Epithelial cell of alveolus of lung (primary cell): ENCODE measurements around the gene INSIG1. TPM values are rescaled to one million over a fixed set of nuclear protein-coding genes. Genes with fewer than 3 reads are reported as not detected.

ENCODE experiments used
- total RNA-seq: library from RNA; depleted of rRNA; stranded (reverse); fragments of >200 nt; gene quantifications from 2 replicates; pipeline ENCODE4 v1.2.1, GENCODE V29; 2015

Gene INSIG1
- 32.4 and 265 TPM in 2 replicates for total RNA-seq

GRCh38 chr7:155297517-155298287 lies at the start of gene INSIG1:
Gene INSIG1 (plus strand): TSS chr7:155297878. CDS start chr7:155298286, 408 bp downstream.

Other genes with a start within 250 kb of the INSIG1 start
- not detected in 2 replicates for gene HTR5A, start 227.6 kb upstream of the INSIG1 start, total RNA-seq
- gene EN2, start 160.3 kb downstream of the INSIG1 start, total RNA-seq: not detected in 2 replicates
- gene CNPY1, start 248.7 kb downstream of the INSIG1 start, total RNA-seq: not detected in 2 replicates